Choroid plexus epithelial cell (primary cell): ENCODE data around the gene SAP30BP.

Experiments
- DNase-seq: peaks from one replicate; pipeline ENCODE4 v3.0.0-alpha.2; 2010; ENCODE audit warnings: low read depth
- H3K4me3 ChIP-seq: 2 replicates; pipeline ENCODE4 v1.5.1; 2011; ENCODE audit warnings: low read depth, mild to moderate bottlenecking, control low read depth, low read length, moderate library complexity
- TF ChIP-seq, protein P1 (sequence below): conservative IDR thresholded peaks from 2 replicates; pipeline ENCODE4 v1.5.1; 2011; ENCODE audit warnings: low read depth, mild to moderate bottlenecking, control low read depth, inconsistent platforms, low read length, moderate library complexity

SAP30BP gene

GRCh38 chr17:75722076-75722475 is 54.9 kb downstream of the SAP30BP start:
- TF ChIP-seq, protein P1, sequence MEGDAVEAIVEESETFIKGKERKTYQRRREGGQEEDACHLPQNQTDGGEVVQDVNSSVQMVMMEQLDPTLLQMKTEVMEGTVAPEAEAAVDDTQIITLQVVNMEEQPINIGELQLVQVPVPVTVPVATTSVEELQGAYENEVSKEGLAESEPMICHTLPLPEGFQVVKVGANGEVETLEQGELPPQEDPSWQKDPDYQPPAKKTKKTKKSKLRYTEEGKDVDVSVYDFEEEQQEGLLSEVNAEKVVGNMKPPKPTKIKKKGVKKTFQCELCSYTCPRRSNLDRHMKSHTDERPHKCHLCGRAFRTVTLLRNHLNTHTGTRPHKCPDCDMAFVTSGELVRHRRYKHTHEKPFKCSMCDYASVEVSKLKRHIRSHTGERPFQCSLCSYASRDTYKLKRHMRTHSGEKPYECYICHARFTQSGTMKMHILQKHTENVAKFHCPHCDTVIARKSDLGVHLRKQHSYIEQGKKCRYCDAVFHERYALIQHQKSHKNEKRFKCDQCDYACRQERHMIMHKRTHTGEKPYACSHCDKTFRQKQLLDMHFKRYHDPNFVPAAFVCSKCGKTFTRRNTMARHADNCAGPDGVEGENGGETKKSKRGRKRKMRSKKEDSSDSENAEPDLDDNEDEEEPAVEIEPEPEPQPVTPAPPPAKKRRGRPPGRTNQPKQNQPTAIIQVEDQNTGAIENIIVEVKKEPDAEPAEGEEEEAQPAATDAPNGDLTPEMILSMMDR = no peak
- H3K4me3 ChIP-seq = no peak overlapping the region
- no peak for DNase-seq

GRCh38 chr17:75722542-75723095 is 55.5 kb downstream of the SAP30BP start:
- no peak overlapping the region for H3K4me3 ChIP-seq
- no peak for DNase-seq
- TF ChIP-seq, protein P1 = no peak

- TF ChIP-seq, protein P1 = no peak
- DNase-seq = no peak
- H3K4me3 ChIP-seq = no peak overlapping the region
Measured at GRCh38 chr17:75723171-75723930, 56.2 kb downstream of the SAP30BP start.

- TF ChIP-seq, protein P1 = no peak
- no peak for DNase-seq
- H3K4me3 ChIP-seq = no peak overlapping the region
Measured at GRCh38 chr17:75724016-75725003, 57.2 kb downstream of the SAP30BP start.

GRCh38 chr17:75725504-75725903 is 58.4 kb downstream of the SAP30BP start:
- TF ChIP-seq, protein P1 = no peak
- no peak for DNase-seq
- no peak overlapping the region for H3K4me3 ChIP-seq

- no peak for DNase-seq
- TF ChIP-seq, protein P1 = no peak
- no peak overlapping the region for H3K4me3 ChIP-seq
Measured at GRCh38 chr17:75727391-75727790, 60.3 kb downstream of the SAP30BP start.
